ENCODE measurements around the gene RNF151. TPM values are rescaled to one million over a fixed set of nuclear protein-coding genes. Genes with fewer than 3 reads are reported as not detected.

The RNF151 gene
- total and polyA plus RNA-seq, 2 of the 13 experiments (the other 11 are each of a cell fraction or from before 2014, with no cell fraction given) = not detected

DNA sequence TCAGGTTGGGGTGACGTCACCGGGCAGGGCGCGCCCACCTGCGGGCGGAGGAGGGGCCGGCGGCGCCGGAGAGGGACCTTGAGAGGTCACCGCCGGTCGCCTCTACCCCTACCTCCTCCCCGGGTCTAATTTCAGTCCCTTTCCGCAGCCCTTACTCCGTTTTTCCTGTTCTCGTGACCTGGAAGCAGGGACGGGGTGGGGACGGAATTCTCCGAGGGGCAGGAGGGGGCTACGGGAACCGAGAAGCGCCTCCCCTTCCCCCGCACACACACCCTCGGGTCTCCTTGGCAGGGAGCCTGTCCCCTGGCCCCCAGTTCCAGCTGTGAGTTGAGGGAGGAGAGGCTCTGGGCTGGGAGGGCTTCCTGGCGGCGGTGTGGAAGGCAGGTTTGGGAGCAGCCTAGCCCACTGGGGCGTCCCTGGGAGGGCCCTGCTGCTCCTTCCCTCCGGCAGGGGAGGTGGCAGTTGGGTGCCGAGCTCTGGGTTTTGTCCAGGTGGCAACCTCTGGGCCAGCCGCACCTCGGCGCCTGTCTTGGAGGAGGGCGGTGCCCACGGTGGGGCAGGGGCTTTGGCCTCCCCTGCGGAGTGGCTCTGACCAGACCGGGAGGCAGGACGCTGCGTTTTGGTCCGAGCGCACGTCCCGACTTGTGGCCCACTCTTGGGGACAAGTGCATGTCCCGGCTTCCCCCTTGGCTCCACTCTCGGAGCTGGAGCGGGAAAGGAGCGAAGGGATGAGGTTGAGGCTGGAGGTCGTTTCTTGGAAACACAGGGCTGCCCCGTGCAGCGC lies 23.9 kb downstream of the RNF151 start (continued):
- TF ChIP-seq NR3C1 (CRISPR knock-in tag; IDR thresholded peaks at IDR 0.05) (no peak), TAF1 (CRISPR knock-in tag; IDR thresholded peaks at IDR 0.05) (0 out of 2 replicates have a peak, but pooled peaks have one; percentile 23), ZNF331 (CRISPR knock-in tag; IDR thresholded peaks at IDR 0.05) (no peak), POLR2A (IDR thresholded peaks at IDR 0.05; ENCODE audit: insufficient read depth in 1 of 2, low read depth in 2 of 2, low read length in 2 of 2) (peak in 1 of 2 experiments; percentile 49; a peak in 2 of 4 replicates), NFKB2 (CRISPR knock-in tag; IDR thresholded peaks at IDR 0.05; ENCODE audit: borderline replicate concordance) (no peak; the same call in 1 of the 2 replicates), RBAK (CRISPR knock-in tag; IDR thresholded peaks at IDR 0.05) (no peak), CC2D1A (CRISPR knock-in tag; IDR thresholded peaks at IDR 0.05) (no peak), ZFP1 (CRISPR knock-in tag; IDR thresholded peaks at IDR 0.05) (no peak), KLF16 (CRISPR knock-in tag; IDR thresholded peaks at IDR 0.05) (no peak), ZNF724P (CRISPR knock-in tag; IDR thresholded peaks at IDR 0.05; ENCODE audit: borderline replicate concordance) (0 out of 2 replicates have a peak, but pooled peaks have one; percentile 18), NFE2 (CRISPR knock-in tag; IDR thresholded peaks at IDR 0.05) (no peak), HDAC2 (CRISPR knock-in tag; IDR thresholded peaks at IDR 0.05) (no peak), ZIK1 (CRISPR knock-in tag; IDR thresholded peaks at IDR 0.05; ENCODE audit: borderline replicate concordance, low read depth) (0 out of 2 replicates have a peak, but pooled peaks have one; percentile 32), HOXA5 (CRISPR knock-in tag; IDR thresholded peaks at IDR 0.05) (no peak), ZNF329 (CRISPR knock-in tag; IDR thresholded peaks at IDR 0.05; ENCODE audit: low read depth) (no peak), RAD21 (CRISPR knock-in tag; IDR thresholded peaks at IDR 0.05) (no peak), GTF2F1 (IDR thresholded peaks at IDR 0.05; ENCODE audit: low read length) (no peak), RARA (CRISPR knock-in tag; IDR thresholded peaks at IDR 0.05) (no peak), HIVEP1 (CRISPR knock-in tag; IDR thresholded peaks at IDR 0.05) (0 out of 2 replicates have a peak, but pooled peaks have one; percentile 43), HNF4G (IDR thresholded peaks at IDR 0.05; ENCODE audit: borderline replicate concordance, low read depth, low read length) (no peak), HNF4G (CRISPR knock-in tag; IDR thresholded peaks at IDR 0.05; ENCODE audit: borderline replicate concordance, low read depth) (no peak), ZNF670 (CRISPR knock-in tag; IDR thresholded peaks at IDR 0.05; ENCODE audit: borderline replicate concordance) (no peak), NBN (conservative IDR thresholded peaks at IDR 0.05) (no peak)
- TF ChIP-seq, protein P1, sequence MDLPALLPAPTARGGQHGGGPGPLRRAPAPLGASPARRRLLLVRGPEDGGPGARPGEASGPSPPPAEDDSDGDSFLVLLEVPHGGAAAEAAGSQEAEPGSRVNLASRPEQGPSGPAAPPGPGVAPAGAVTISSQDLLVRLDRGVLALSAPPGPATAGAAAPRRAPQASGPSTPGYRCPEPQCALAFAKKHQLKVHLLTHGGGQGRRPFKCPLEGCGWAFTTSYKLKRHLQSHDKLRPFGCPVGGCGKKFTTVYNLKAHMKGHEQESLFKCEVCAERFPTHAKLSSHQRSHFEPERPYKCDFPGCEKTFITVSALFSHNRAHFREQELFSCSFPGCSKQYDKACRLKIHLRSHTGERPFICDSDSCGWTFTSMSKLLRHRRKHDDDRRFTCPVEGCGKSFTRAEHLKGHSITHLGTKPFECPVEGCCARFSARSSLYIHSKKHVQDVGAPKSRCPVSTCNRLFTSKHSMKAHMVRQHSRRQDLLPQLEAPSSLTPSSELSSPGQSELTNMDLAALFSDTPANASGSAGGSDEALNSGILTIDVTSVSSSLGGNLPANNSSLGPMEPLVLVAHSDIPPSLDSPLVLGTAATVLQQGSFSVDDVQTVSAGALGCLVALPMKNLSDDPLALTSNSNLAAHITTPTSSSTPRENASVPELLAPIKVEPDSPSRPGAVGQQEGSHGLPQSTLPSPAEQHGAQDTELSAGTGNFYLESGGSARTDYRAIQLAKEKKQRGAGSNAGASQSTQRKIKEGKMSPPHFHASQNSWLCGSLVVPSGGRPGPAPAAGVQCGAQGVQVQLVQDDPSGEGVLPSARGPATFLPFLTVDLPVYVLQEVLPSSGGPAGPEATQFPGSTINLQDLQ (CRISPR knock-in tag; IDR thresholded peaks at IDR 0.05) = no peak
- TF ChIP-seq, protein P2, sequence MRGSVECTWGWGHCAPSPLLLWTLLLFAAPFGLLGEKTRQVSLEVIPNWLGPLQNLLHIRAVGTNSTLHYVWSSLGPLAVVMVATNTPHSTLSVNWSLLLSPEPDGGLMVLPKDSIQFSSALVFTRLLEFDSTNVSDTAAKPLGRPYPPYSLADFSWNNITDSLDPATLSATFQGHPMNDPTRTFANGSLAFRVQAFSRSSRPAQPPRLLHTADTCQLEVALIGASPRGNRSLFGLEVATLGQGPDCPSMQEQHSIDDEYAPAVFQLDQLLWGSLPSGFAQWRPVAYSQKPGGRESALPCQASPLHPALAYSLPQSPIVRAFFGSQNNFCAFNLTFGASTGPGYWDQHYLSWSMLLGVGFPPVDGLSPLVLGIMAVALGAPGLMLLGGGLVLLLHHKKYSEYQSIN (CRISPR knock-in tag; IDR thresholded peaks at IDR 0.05; ENCODE audit: borderline replicate concordance) = no peak
- TF ChIP-seq, protein P3, sequence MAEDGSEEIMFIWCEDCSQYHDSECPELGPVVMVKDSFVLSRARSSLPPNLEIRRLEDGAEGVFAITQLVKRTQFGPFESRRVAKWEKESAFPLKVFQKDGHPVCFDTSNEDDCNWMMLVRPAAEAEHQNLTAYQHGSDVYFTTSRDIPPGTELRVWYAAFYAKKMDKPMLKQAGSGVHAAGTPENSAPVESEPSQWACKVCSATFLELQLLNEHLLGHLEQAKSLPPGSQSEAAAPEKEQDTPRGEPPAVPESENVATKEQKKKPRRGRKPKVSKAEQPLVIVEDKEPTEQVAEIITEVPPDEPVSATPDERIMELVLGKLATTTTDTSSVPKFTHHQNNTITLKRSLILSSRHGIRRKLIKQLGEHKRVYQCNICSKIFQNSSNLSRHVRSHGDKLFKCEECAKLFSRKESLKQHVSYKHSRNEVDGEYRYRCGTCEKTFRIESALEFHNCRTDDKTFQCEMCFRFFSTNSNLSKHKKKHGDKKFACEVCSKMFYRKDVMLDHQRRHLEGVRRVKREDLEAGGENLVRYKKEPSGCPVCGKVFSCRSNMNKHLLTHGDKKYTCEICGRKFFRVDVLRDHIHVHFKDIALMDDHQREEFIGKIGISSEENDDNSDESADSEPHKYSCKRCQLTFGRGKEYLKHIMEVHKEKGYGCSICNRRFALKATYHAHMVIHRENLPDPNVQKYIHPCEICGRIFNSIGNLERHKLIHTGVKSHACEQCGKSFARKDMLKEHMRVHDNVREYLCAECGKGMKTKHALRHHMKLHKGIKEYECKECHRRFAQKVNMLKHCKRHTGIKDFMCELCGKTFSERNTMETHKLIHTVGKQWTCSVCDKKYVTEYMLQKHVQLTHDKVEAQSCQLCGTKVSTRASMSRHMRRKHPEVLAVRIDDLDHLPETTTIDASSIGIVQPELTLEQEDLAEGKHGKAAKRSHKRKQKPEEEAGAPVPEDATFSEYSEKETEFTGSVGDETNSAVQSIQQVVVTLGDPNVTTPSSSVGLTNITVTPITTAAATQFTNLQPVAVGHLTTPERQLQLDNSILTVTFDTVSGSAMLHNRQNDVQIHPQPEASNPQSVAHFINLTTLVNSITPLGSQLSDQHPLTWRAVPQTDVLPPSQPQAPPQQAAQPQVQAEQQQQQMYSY (CRISPR knock-in tag; IDR thresholded peaks at IDR 0.05) = no peak

Measured in HepG2 (cell line).